Smooth muscle cell (in vitro differentiated cells): Measurements from ENCODE around the gene TIFAB. TPM values are rescaled to one million over a fixed set of nuclear protein-coding genes. Genes with fewer than 3 reads are reported as not detected.

ENCODE experiments used
- DNase-seq: peaks from one replicate; lab custom pipeline; 2025; ENCODE audit not compliant: unreplicated experiment; lab: John Stamatoyannopoulos, UW
- H2AFZ ChIP-seq: fragments of 200-600 bp; sonication (generic); 2 replicates; pipeline ENCODE4 v1.6.0; 2016; ENCODE audit warnings: antibody characterized with exemption, low read depth, mild to moderate bottlenecking
- H3F3A ChIP-seq: fragments of 200-600 bp; sonication (generic); 2 replicates; pipeline ENCODE4 v1.6.0; 2017; ENCODE audit warnings: antibody characterized with exemption, low read depth
- H3K27ac ChIP-seq: fragments of 200-600 bp; sonication (generic); 2 replicates; pipeline ENCODE4 v1.5.1; 2016; ENCODE audit warnings: low read depth, mild to moderate bottlenecking
- H3K27me3 ChIP-seq: fragments of 200-600 bp; sonication (generic); 2 replicates; pipeline ENCODE4 v1.6.1; 2016; ENCODE audit warnings: low read depth, mild to moderate bottlenecking
- H3K36me3 ChIP-seq: fragments of 200-600 bp; sonication (generic); 2 replicates; pipeline ENCODE4 v1.5.1; 2016; ENCODE audit warnings: low read depth
- H3K4me1 ChIP-seq: fragments of 200-600 bp; sonication (generic); 2 replicates; pipeline ENCODE4 v1.5.1; 2016; ENCODE audit warnings: low read depth
- H3K4me2 ChIP-seq: fragments of 200-600 bp; sonication (generic); 2 replicates; pipeline ENCODE4 v1.6.0; 2016; ENCODE audit warnings: mild to moderate bottlenecking
- H3K4me3 ChIP-seq: fragments of 200-600 bp; sonication (generic); 2 replicates; pipeline ENCODE4 v1.5.1; 2016; ENCODE audit warnings: mild to moderate bottlenecking
- H3K79me2 ChIP-seq: fragments of 200-600 bp; sonication (generic); 2 replicates; pipeline ENCODE4 v1.6.0; 2016; ENCODE audit warnings: low read depth, mild to moderate bottlenecking
- H3K9ac ChIP-seq: fragments of 200-600 bp; sonication (generic); 2 replicates; pipeline ENCODE4 v1.6.0; 2016; ENCODE audit warnings: low read depth
- H3K9me3 ChIP-seq: fragments of 200-600 bp; sonication (generic); replicated peaks from 2 replicates; pipeline ENCODE4 v1.5.1; 2016; ENCODE audit warnings: low read depth
- H4K20me1 ChIP-seq: fragments of 200-600 bp; sonication (generic); 2 replicates; pipeline ENCODE4 v1.6.0; 2016; ENCODE audit warnings: low read depth
- CTCF ChIP-seq: fragments of 200-600 bp; sonication (generic); IDR thresholded peaks from 2 replicates; pipeline ENCODE4 v1.5.1; 2017; ENCODE audit warnings: borderline replicate concordance, mild to moderate bottlenecking, antibody characterized with exemption; ENCODE audit not compliant: insufficient read depth, poor library complexity, severe bottlenecking
- WGBS: methylation state at CpG from one replicate; pipeline ENCODE4 v1.1.7; 2016; ENCODE audit warnings: low lambda C conversion rate; 5-methylcytosine and 5-hydroxymethylcytosine counted together
- polyA plus RNA-seq: library from polyadenylated mRNA; unstranded; fragments of >200 nt; fragmentation: Nextera tagmentation; extraction: Ambion mirVana; gene quantifications from 2 replicates; pipeline ENCODE4 v1.2.1, GENCODE V29; 2016
- total RNA-seq: library from RNA; depleted of rRNA; stranded (reverse); fragments of >200 nt; gene quantifications from 2 replicates; pipeline ENCODE4 v1.2.3, GENCODE V29; 2014

Gene TIFAB
- total and polyA plus RNA-seq, 2 experiments from 2014 or later, result 0.08 TPM; not detected in 1

GRCh38 chr5:135447298-135447929 is 4.7 kb downstream of the TIFAB start, which contains the start of gene DCANP1:
TSS of gene DCANP1 (minus strand) at chr5:135447348. CDS start at chr5:135447108, 240 bp downstream.
- Histone ChIP-seq H3K27me3 (no peaks in the 10 kb centered on the region), H3K4me1 (peaks cover 18% of the 10 kb centered on the region), H3F3A (peaks cover 8% of the 10 kb centered on the region), H3K79me2 (no peaks in the 10 kb centered on the region), H3K4me2 (peak within 1 kb of the TSS; percentile 24), H2AFZ (no peak within 1 kb of the TSS), H3K9me3 (no peaks in the 10 kb centered on the region), H3K36me3 (no peaks in the 10 kb centered on the region), H3K27ac (peak within 1 kb of the TSS; percentile 86), H4K20me1 (no peaks in the 10 kb centered on the region), H3K9ac (peak within 1 kb of the TSS; percentile 61), H3K4me3 (no peak within 1 kb of the TSS)
- DNase-seq, result no peak
- 96% methylated on average over 5 of the region's 5 CpGs for WGBS
- TF ChIP-seq CTCF, result no peak

GRCh38 chr5:135446615-135447014 is 5.5 kb downstream of the TIFAB start:
- peaks cover 8% of the 10 kb centered on the region for H3F3A ChIP-seq
- no peaks in the 10 kb centered on the region for H4K20me1 ChIP-seq
- H3K79me2 ChIP-seq, result no peaks in the 10 kb centered on the region
- no peaks in the 10 kb centered on the region for H3K27me3 ChIP-seq
- no peak overlapping the region for H3K4me2 ChIP-seq
- WGBS, result 66% methylated on average over 7 of the region's 7 CpGs
- peaks cover 18% of the 10 kb centered on the region for H3K4me1 ChIP-seq
- no peaks in the 10 kb centered on the region for H3K9me3 ChIP-seq
- no peaks in the 10 kb centered on the region for H3K36me3 ChIP-seq
- TF ChIP-seq CTCF, result no peak
- no peak overlapping the region for H3K27ac ChIP-seq
- no peak for DNase-seq
- no peak overlapping the region for H2AFZ ChIP-seq
- H3K4me3 ChIP-seq, result no peak overlapping the region
- H3K9ac ChIP-seq, result no peak overlapping the region

- peaks cover 18% of the 10 kb centered on the region for H3K4me1 ChIP-seq
- 92% methylated on average over 9 of the region's 9 CpGs for WGBS
Measured at GRCh38 chr5:135446206-135446605, 5.9 kb downstream of the TIFAB start.

More at GRCh38 chr5:135446206-135446605, 5.9 kb downstream of the TIFAB start:
- H3K27ac ChIP-seq, result no peak overlapping the region
- no peak for TF ChIP-seq CTCF
- H4K20me1 ChIP-seq, result no peaks in the 10 kb centered on the region
- H3K4me3 ChIP-seq, result no peak overlapping the region
- no peak overlapping the region for H3K4me2 ChIP-seq
- no peaks in the 10 kb centered on the region for H3K79me2 ChIP-seq
- no peak overlapping the region for H2AFZ ChIP-seq
- H3K9ac ChIP-seq, result no peak overlapping the region
- no peak for DNase-seq
- H3K27me3 ChIP-seq, result no peaks in the 10 kb centered on the region
- no peaks in the 10 kb centered on the region for H3K9me3 ChIP-seq
- peaks cover 8% of the 10 kb centered on the region for H3F3A ChIP-seq
- H3K36me3 ChIP-seq, result no peaks in the 10 kb centered on the region
